H9 (cell line): ENCODE data around the gene BCAR3. TPM values are rescaled to one million over a fixed set of nuclear protein-coding genes. Genes with fewer than 3 reads are reported as not detected.

Experiments
- DNase-seq: peaks from one replicate; pipeline ENCODE4 v3.0.0-alpha.2; 2017
- H2AFZ ChIP-seq: one replicate; pipeline ENCODE4 v1.6.1; 2013; ENCODE audit warnings: mild to moderate bottlenecking, low read length, control low read depth, moderate library complexity
- H2AK5ac ChIP-seq: 2 replicates; pipeline ENCODE4 v1.6.1; 2013; ENCODE audit warnings: low read length, control low read depth, mixed read lengths; ENCODE audit not compliant: insufficient read length
- H2BK120ac ChIP-seq: one replicate; pipeline ENCODE4 v1.6.1; 2013; ENCODE audit warnings: low read depth, mild to moderate bottlenecking, low read length, control low read depth, inconsistent platforms; ENCODE audit not compliant: poor library complexity, severe bottlenecking
- H2BK12ac ChIP-seq: 2 replicates; pipeline ENCODE4 v1.6.1; 2013; ENCODE audit warnings: low read length, control low read depth, mixed read lengths, low read depth; ENCODE audit not compliant: insufficient read length
- H2BK15ac ChIP-seq: 2 replicates; pipeline ENCODE4 v1.6.1; 2013; ENCODE audit warnings: low read depth, low read length, control low read depth
- H2BK20ac ChIP-seq: one replicate; pipeline ENCODE4 v1.6.1; 2013; ENCODE audit warnings: low read depth, mild to moderate bottlenecking, low read length, control low read depth, inconsistent platforms; ENCODE audit not compliant: poor library complexity, severe bottlenecking
- H2BK5ac ChIP-seq: 2 replicates; pipeline ENCODE4 v1.6.1; 2013; ENCODE audit warnings: low read length, control low read depth, mixed read lengths; ENCODE audit not compliant: insufficient read length
- H3K14ac ChIP-seq: 2 replicates; pipeline ENCODE4 v1.6.1; 2013; ENCODE audit warnings: low read length, control low read depth; ENCODE audit not compliant: insufficient read depth
- H3K18ac ChIP-seq: 2 replicates; pipeline ENCODE4 v1.6.1; 2013; ENCODE audit warnings: low read depth, mild to moderate bottlenecking, mixed read lengths, low read length, control low read depth; ENCODE audit not compliant: insufficient read length
- H3K23ac ChIP-seq: 2 replicates; pipeline ENCODE4 v1.6.1; 2013; ENCODE audit warnings: low read length, control low read depth, mixed read lengths, low read depth; ENCODE audit not compliant: insufficient read length
- H3K23me2 ChIP-seq: 2 replicates; pipeline ENCODE4 v1.6.1; 2013; ENCODE audit warnings: low read depth, mild to moderate bottlenecking, mixed read lengths, low read length, control low read depth; ENCODE audit not compliant: insufficient read length, poor library complexity, severe bottlenecking
- H3K27ac ChIP-seq: 2 replicates; pipeline ENCODE4 v1.5.1; 2013; ENCODE audit warnings: low read length, control low read depth, mixed read lengths, low read depth; ENCODE audit not compliant: insufficient read length
- H3K27me3 ChIP-seq: 2 replicates; pipeline ENCODE4 v1.6.1; 2013; ENCODE audit warnings: low read length, control low read depth, inconsistent platforms; ENCODE audit not compliant: insufficient read depth
- H3K4ac ChIP-seq: 2 replicates; pipeline ENCODE4 v1.6.1; 2013; ENCODE audit warnings: low read depth, mild to moderate bottlenecking, control low read depth, inconsistent platforms, low read length, moderate library complexity
- H3K4me1 ChIP-seq: 2 replicates; pipeline ENCODE4 v1.6.1; 2013; ENCODE audit warnings: low read length, control low read depth, inconsistent platforms; ENCODE audit not compliant: insufficient read depth
- H3K4me2 ChIP-seq: 2 replicates; pipeline ENCODE4 v1.6.1; 2013; ENCODE audit warnings: low read length, control low read depth, mixed read lengths; ENCODE audit not compliant: insufficient read length, insufficient read depth
- H3K56ac ChIP-seq: 2 replicates; pipeline ENCODE4 v1.6.1; 2013; ENCODE audit warnings: low read depth, mild to moderate bottlenecking, mixed read lengths, low read length, control low read depth; ENCODE audit not compliant: insufficient read length
- H3K79me1 ChIP-seq: 2 replicates; pipeline ENCODE4 v1.6.1; 2013; ENCODE audit warnings: low read depth, mild to moderate bottlenecking, moderate library complexity, low read length, control low read depth, inconsistent platforms; ENCODE audit not compliant: insufficient read depth, poor library complexity, severe bottlenecking
- H3K79me2 ChIP-seq: 2 replicates; pipeline ENCODE4 v1.6.1; 2013; ENCODE audit warnings: low read length, control low read depth, inconsistent platforms; ENCODE audit not compliant: insufficient read depth
- H3K9ac ChIP-seq: 2 replicates; pipeline ENCODE4 v1.6.1; 2013; ENCODE audit warnings: low read length, control low read depth, mixed read lengths; ENCODE audit not compliant: insufficient read length; ENCODE audit errors: extremely low read depth
- H3K9me3 ChIP-seq: one replicate; pipeline ENCODE4 v1.6.1; 2013; ENCODE audit warnings: low read depth, low read length, inconsistent platforms; ENCODE audit not compliant: control insufficient read depth
- H3T11ph ChIP-seq: one replicate; pipeline ENCODE4 v1.6.1; 2013; ENCODE audit warnings: mild to moderate bottlenecking, low read length, control low read depth, inconsistent platforms
- H4K20me1 ChIP-seq: one replicate; pipeline ENCODE4 v1.6.1; 2013; ENCODE audit not compliant: control insufficient read depth, insufficient read length, insufficient read depth
- H4K5ac ChIP-seq: 2 replicates; pipeline ENCODE4 v1.6.1; 2013; ENCODE audit warnings: low read depth, mild to moderate bottlenecking, mixed read lengths, low read length, control low read depth; ENCODE audit not compliant: insufficient read length
- H4K8ac ChIP-seq: replicated peaks from 2 replicates; pipeline ENCODE4 v1.6.1; 2013; ENCODE audit warnings: low read length, control low read depth, mixed read lengths, low read depth; ENCODE audit not compliant: insufficient read length
- H4K91ac ChIP-seq: 2 replicates; pipeline ENCODE4 v1.6.1; 2013; ENCODE audit warnings: low read depth, mild to moderate bottlenecking, moderate library complexity, mixed read lengths, low read length, control low read depth; ENCODE audit not compliant: insufficient read length
- H3K27ac Mint-ChIP-seq, 3 experiments: 2 replicates in 2 of 3; 3 replicates in 1 of 3; pipeline ENCODE4 v1.8.0; 2020 to 2021; ENCODE audit warnings: mixed read lengths in 3 of 3, mild to moderate bottlenecking in 1 of 3, moderate library complexity in 1 of 3
- H3K27me3 Mint-ChIP-seq: 2 replicates; pipeline ENCODE4 v1.8.0; 2021; ENCODE audit warnings: low read depth, mild to moderate bottlenecking, moderate library complexity, mixed read lengths
- H3K36me3 Mint-ChIP-seq, 3 experiments: 2 replicates in 2 of 3; 3 replicates in 1 of 3; pipeline ENCODE4 v1.8.0; 2020 to 2021; ENCODE audit warnings: low read depth in 3 of 3, mixed read lengths in 3 of 3; ENCODE audit not compliant: insufficient read depth in 1 of 3
- H3K4me1 Mint-ChIP-seq, 2 experiments: 2 replicates each; pipeline ENCODE4 v1.8.0; 2020; ENCODE audit warnings: mixed read lengths in 2 of 2
- H3K4me3 Mint-ChIP-seq, 2 experiments: 2 replicates in 1 of 2; 3 replicates in 1 of 2; pipeline ENCODE4 v1.8.0; 2020 to 2021; ENCODE audit warnings: mild to moderate bottlenecking in 2 of 2, mixed read lengths in 2 of 2, moderate library complexity in 1 of 2
- H3K9me3 Mint-ChIP-seq, 2 experiments: 2 replicates in 1 of 2; 3 replicates in 1 of 2; pipeline ENCODE4 v1.8.0; 2020; ENCODE audit warnings: mild to moderate bottlenecking in 2 of 2, mixed read lengths in 2 of 2, moderate library complexity in 1 of 2
- CTCF ChIP-seq: fragments of 200-600 bp; sonication (generic); conservative IDR thresholded peaks from 3 replicates; pipeline ENCODE4 v1.8.0; 2021; ENCODE audit warnings: antibody characterized with exemption, mild to moderate bottlenecking
- WGBS: extraction: QIAGEN DNeasy Blood & Tissue Kit; methylation state at CpG from one replicate; pipeline ENCODE4 v1.1.7; 2013; ENCODE audit warnings: missing lambda C conversion rate, low lambda C conversion rate, mixed read lengths; ENCODE audit not compliant: insufficient read length; ENCODE audit errors: extremely low coverage; 5-methylcytosine and 5-hydroxymethylcytosine counted together
- total RNA-seq: library from RNA; stranded (reverse); gene quantifications from 2 replicates; pipeline ENCODE4 v1.2.1, GENCODE V29; 2021

Gene BCAR3
- total RNA-seq, 1 experiment from 2014 or later: 4.9 TPM

GRCh38 chr1:93681989-93682412 is 364 bp upstream of the BCAR3 start:
- Histone ChIP-seq H3K4me2 (peak overlapping the region; percentile 50), H2BK12ac (no peak overlapping the region), H4K5ac (no peak overlapping the region), H2BK20ac (no peak overlapping the region), H3K79me1 (no peaks in the 10 kb centered on the region), H3K4ac (no peak overlapping the region), H3K27me3 (no peaks in the 10 kb centered on the region), H3K23ac (no peak overlapping the region), H3K56ac (no peak overlapping the region), H3K14ac (peak overlapping the region; percentile 49; the same call in 1 of the 2 replicates), H3K23me2 (peaks cover 7% of the 10 kb centered on the region), H2AFZ (no peak overlapping the region), H2BK5ac (no peak overlapping the region), H3K9ac (peak overlapping the region; percentile 24), H3K4me1 (0 out of 2 replicates have a peak, but pooled peaks cover 2% of the 10 kb centered on the region), H3K9me3 (no peaks in the 10 kb centered on the region), H2AK5ac (no peak overlapping the region), H4K8ac (no peak overlapping the region), H2BK15ac (no peak overlapping the region), H3K27ac (no peak overlapping the region), H4K91ac (no peak overlapping the region), H4K20me1 (no peaks in the 10 kb centered on the region), H2BK120ac (no peak overlapping the region), H3K18ac (peak overlapping the region; percentile 32), H3T11ph (no peak overlapping the region), H3K79me2 (no peaks in the 10 kb centered on the region; the same call in 1 of the 2 replicates)
- peaks cover 42% of the 10 kb centered on the region for H3K27me3 Mint-ChIP-seq
- peak overlapping the region; percentile 64 to 92 for H3K4me3 Mint-ChIP-seq
- TF ChIP-seq CTCF: no peak
- no CpG with 5 or more reads among the region's 12 CpGs for WGBS
- peaks cover 30 to 37% of the 10 kb centered on the region in 2 experiments for H3K4me1 Mint-ChIP-seq
- H3K36me3 Mint-ChIP-seq: peaks cover 0 to 3% (median 0%) of the 10 kb centered on the region in 3 experiments; a peak in 1 of 7 replicates
- peak overlapping the region; percentile 8 to 78 (median 17); a peak in 4 of 7 replicates for H3K27ac Mint-ChIP-seq
- DNase-seq: no peak
- no peaks in the 10 kb centered on the region for H3K9me3 Mint-ChIP-seq
